CD14-positive monocyte (primary cell): ENCODE data around the gene KIR2DL3. TPM values are rescaled to one million over a fixed set of nuclear protein-coding genes. Genes with fewer than 3 reads are reported as not detected.
A peak's percentile ranks its signal among the peaks of the same experiment; 100 is the strongest.

Experiments used
- DNase-seq, 3 donors: peaks; one replicate each; pipeline ENCODE4 v3.0.0-alpha.2; 2011 to 2022
- H2AFZ ChIP-seq: 2 replicates; pipeline ENCODE4 v1.6.0; 2012; ENCODE audit warnings: mild to moderate bottlenecking, low read depth, low read length, inconsistent platforms; ENCODE audit not compliant: insufficient read depth, poor library complexity, severe bottlenecking
- H3K27ac ChIP-seq, 2 donors: 1 replicate in 1 of 2; 2 replicates in 1 of 2; pipeline ENCODE4 v1.5.1; 2012 to 2013; ENCODE audit warnings: low read length in 2 of 2, control low read depth in 1 of 2, inconsistent platforms in 1 of 2, low read depth in 1 of 2, mild to moderate bottlenecking in 1 of 2
- H3K27me3 ChIP-seq, 2 donors: one replicate each; pipeline versions ENCODE4 v1.6.0 to v1.6.1; 2011 to 2013; ENCODE audit warnings: low read length in 2 of 2; ENCODE audit not compliant: control insufficient read depth in 2 of 2, insufficient read depth in 2 of 2
- H3K36me3 ChIP-seq, 2 donors: replicated peaks in 1 of 2; 1 replicate in 1 of 2; 2 replicates in 1 of 2; pipeline versions ENCODE4 v1.5.1 to v1.6.1; 2012 to 2013; ENCODE audit warnings: low read length in 2 of 2, control low read depth in 1 of 2, inconsistent platforms in 1 of 2, mild to moderate bottlenecking in 1 of 2; ENCODE audit not compliant: insufficient read depth in 2 of 2, control insufficient read depth in 1 of 2
- H3K4me1 ChIP-seq, 2 donors: 1 replicate in 1 of 2; 2 replicates in 1 of 2; pipeline versions ENCODE4 v1.5.1 to v1.6.1; 2012 to 2013; ENCODE audit warnings: low read length in 2 of 2, control low read depth in 1 of 2, inconsistent platforms in 1 of 2, mild to moderate bottlenecking in 1 of 2, moderate library complexity in 1 of 2; ENCODE audit not compliant: insufficient read depth in 2 of 2, control insufficient read depth in 1 of 2
- H3K4me2 ChIP-seq: replicated peaks from 2 replicates; pipeline ENCODE3; 2012; ENCODE audit warnings: low read length, moderate library complexity, mild to moderate bottlenecking; ENCODE audit not compliant: poor library complexity, severe bottlenecking; ENCODE audit errors: extremely low read depth
- H3K4me3 ChIP-seq, 3 experiments: fragments of 200-600 bp in 1 of 3; sonication (generic) in 1 of 3; replicated peaks in 1 of 3; 1 replicate in 2 of 3; 2 replicates in 1 of 3; pipeline ENCODE4 v1.5.1; 2011 to 2013; ENCODE audit warnings: low read length in 3 of 3, mild to moderate bottlenecking in 3 of 3, control low read depth in 2 of 3, low read depth in 2 of 3, inconsistent platforms in 1 of 3, moderate library complexity in 1 of 3
- H3K79me2 ChIP-seq: 2 replicates; pipeline ENCODE4 v1.6.0; 2012; ENCODE audit warnings: mild to moderate bottlenecking, control low read depth, inconsistent platforms, low read length, moderate library complexity; ENCODE audit not compliant: insufficient read depth
- H3K9ac ChIP-seq: 2 replicates; pipeline ENCODE4 v1.6.0; 2017; ENCODE audit warnings: low read length, mild to moderate bottlenecking; ENCODE audit not compliant: insufficient read depth, poor library complexity, severe bottlenecking
- H3K9me3 ChIP-seq, 2 donors: replicated peaks in 1 of 2; 1 replicate in 1 of 2; 2 replicates in 1 of 2; pipeline versions ENCODE4 v1.5.1 to v1.6.1; 2012 to 2013; ENCODE audit warnings: low read length in 2 of 2, control low read depth in 1 of 2; ENCODE audit not compliant: control insufficient read depth in 1 of 2, insufficient read depth in 1 of 2
- H4K20me1 ChIP-seq: 2 replicates; pipeline ENCODE4 v1.6.0; 2012; ENCODE audit warnings: mild to moderate bottlenecking, low read length, control low read depth, moderate library complexity; ENCODE audit not compliant: insufficient read depth
- H3K27ac Mint-ChIP-seq, 7 donors: one replicate each; pipeline ENCODE4 v1.8.0; 2020; ENCODE audit warnings: mild to moderate bottlenecking in 7 of 7, mixed read lengths in 7 of 7, moderate library complexity in 6 of 7, inconsistent platforms in 2 of 7
- H3K27me3 Mint-ChIP-seq, 3 donors: one replicate each; pipeline ENCODE4 v1.8.0; 2021 to 2022; ENCODE audit warnings: low read depth in 3 of 3, mild to moderate bottlenecking in 3 of 3, mixed read lengths in 3 of 3, moderate library complexity in 3 of 3, inconsistent platforms in 1 of 3
- H3K36me3 Mint-ChIP-seq, 2 donors: one replicate each; pipeline ENCODE4 v1.8.0; 2020; ENCODE audit warnings: mixed read lengths in 2 of 2, inconsistent platforms in 1 of 2, mild to moderate bottlenecking in 1 of 2
- H3K4me1 Mint-ChIP-seq: one replicate; pipeline ENCODE4 v1.8.0; 2020; ENCODE audit warnings: mild to moderate bottlenecking, mixed read lengths
- H3K4me3 Mint-ChIP-seq, 2 donors: one replicate each; pipeline ENCODE4 v1.8.0; 2020; ENCODE audit warnings: mild to moderate bottlenecking in 2 of 2, mixed read lengths in 2 of 2, moderate library complexity in 1 of 2
- H3K9me3 Mint-ChIP-seq, 7 donors: one replicate each; pipeline ENCODE4 v1.8.0; 2020 to 2022; ENCODE audit warnings: mixed read lengths in 7 of 7, mild to moderate bottlenecking in 6 of 7, moderate library complexity in 6 of 7, inconsistent platforms in 2 of 7
- CTCF ChIP-seq: fragments of 200-600 bp; IDR thresholded peaks from one replicate; pipeline ENCODE4 v1.8.0; 2022; ENCODE audit warnings: antibody characterized with exemption, mild to moderate bottlenecking
- WGBS: methylation state at CpG from one replicate; pipeline ENCODE4 v1.1.5; 2013; ENCODE audit warnings: missing lambda C conversion rate; ENCODE audit not compliant: insufficient coverage; 5-methylcytosine and 5-hydroxymethylcytosine counted together
- intact Hi-C, 2 donors: fragments of 100-400 bp; cut with micrococcal nuclease; formaldehyde crosslinking; loops; one replicate each; pipeline versions ENCODE4 v1.15.0 to v1.15.1; 2023
- polyA plus RNA-seq, 3 donors: library from polyadenylated mRNA; depleted of rRNA in 1 of 3; unstranded in 2 of 3; stranded (reverse) in 1 of 3; fragments of 300-500 nt in 2 of 3; fragments of >200 nt in 1 of 3; fragmentation: Illumina TruSeq in 2 of 3; gene quantifications; 1 replicate in 2 of 3; 2 replicates in 1 of 3; pipeline ENCODE4 v1.2.3, GENCODE V29; 2012 to 2021

Gene KIR2DL3
- polyA plus RNA-seq, 3 donors: 0.07 TPM; not detected in 2

- no peak overlapping the region for H3K27ac Mint-ChIP-seq
- Histone ChIP-seq H3K27ac (peak overlapping the region in 1 of 2 donors; percentile 36), H3K9me3 (no peaks in the 10 kb centered on the region), H3K4me1 (peaks cover 43 to 44% of the 10 kb centered on the region in 2 donors), H4K20me1 (no peaks in the 10 kb centered on the region), H3K4me3 (peak overlapping the region in 1 of 3 experiments; percentile 46), H3K4me2 (peak overlapping the region; percentile 44), H2AFZ (no peak overlapping the region), H3K36me3 (no peaks in the 10 kb centered on the region), H3K9ac (no peak overlapping the region), H3K79me2 (peaks cover 3% of the 10 kb centered on the region), H3K27me3 (peaks cover 10 to 17% of the 10 kb centered on the region in 2 donors)
- H3K27me3 Mint-ChIP-seq: peaks cover 9 to 23% (median 12%) of the 10 kb centered on the region in 3 donors
- H3K4me1 Mint-ChIP-seq: peaks cover 44% of the 10 kb centered on the region
- intact Hi-C loops: no loop called here
- H3K4me3 Mint-ChIP-seq: no peak overlapping the region
- no peak for TF ChIP-seq CTCF
- DNase-seq: no peak
- H3K36me3 Mint-ChIP-seq: no peaks in the 10 kb centered on the region
- H3K9me3 Mint-ChIP-seq: peaks cover 0 to 5% (median 0%) of the 10 kb centered on the region in 7 donors
- WGBS: 78% methylated on average over 4 of the region's 4 CpGs
Measured at GRCh38 chr19:54692298-54692615, 46.1 kb upstream of the KIR2DL3 start.

- H3K36me3 Mint-ChIP-seq: peaks cover 4 to 16% of the 10 kb centered on the region in 2 donors
- Histone ChIP-seq H3K9ac (no peak overlapping the region), H2AFZ (no peak overlapping the region), H3K4me3 (no peak overlapping the region), H3K27me3 (peaks cover 0 to 5% of the 10 kb centered on the region in 2 donors), H3K9me3 (no peaks in the 10 kb centered on the region), H3K79me2 (peaks cover 3% of the 10 kb centered on the region), H3K4me2 (no peak overlapping the region), H4K20me1 (no peaks in the 10 kb centered on the region), H3K27ac (no peak overlapping the region), H3K36me3 (no peaks in the 10 kb centered on the region), H3K4me1 (peaks cover 51% of the 10 kb centered on the region in 2 donors)
- H3K27me3 Mint-ChIP-seq: peaks cover 4 to 19% (median 7%) of the 10 kb centered on the region in 3 donors
- peaks cover 55% of the 10 kb centered on the region for H3K4me1 Mint-ChIP-seq
- intact Hi-C loops: no loop called here
- H3K4me3 Mint-ChIP-seq: peak overlapping the region in 1 of 2 donors; percentile 50
- no peak for TF ChIP-seq CTCF
- WGBS: no CpG with 5 or more reads among the region's 5 CpGs
- H3K27ac Mint-ChIP-seq: peak overlapping the region in 1 of 7 donors; percentile 40
- peak; percentile 40 to 51 (median 43) for DNase-seq
- peaks cover 0 to 5% (median 0%) of the 10 kb centered on the region in 7 donors for H3K9me3 Mint-ChIP-seq
Measured at GRCh38 chr19:54694648-54695047, 43.7 kb upstream of the KIR2DL3 start.
